ENCODE data around the gene GABRG3.

GABRG3 gene

DNA sequence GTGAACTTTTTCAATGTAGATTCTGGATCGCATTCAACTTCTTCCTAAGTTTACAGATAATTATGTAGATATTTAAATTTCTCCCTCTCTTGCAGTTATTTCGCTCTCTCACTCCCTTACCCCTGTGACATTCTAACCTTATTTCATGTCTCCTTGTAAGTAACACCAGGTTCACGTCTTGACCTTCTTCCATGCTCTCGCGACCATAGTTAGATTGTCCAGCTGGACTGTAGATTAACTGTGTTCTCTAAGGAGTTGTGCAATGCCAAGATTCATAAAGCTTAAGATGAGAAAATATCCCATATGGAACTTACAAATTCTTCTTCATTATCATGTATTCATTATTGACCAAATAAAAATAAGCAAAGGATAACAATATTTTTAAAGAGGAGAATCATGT is 430.5 kb downstream of the GABRG3 start:
- no peak for TF ChIP-seq GABPA (IDR thresholded peaks at IDR 0.05; ENCODE audit: low read depth)
- no peak for TF ChIP-seq SPI1 (IDR thresholded peaks at IDR 0.05; ENCODE audit: borderline replicate concordance, low read depth)
- TF ChIP-seq, protein P1, sequence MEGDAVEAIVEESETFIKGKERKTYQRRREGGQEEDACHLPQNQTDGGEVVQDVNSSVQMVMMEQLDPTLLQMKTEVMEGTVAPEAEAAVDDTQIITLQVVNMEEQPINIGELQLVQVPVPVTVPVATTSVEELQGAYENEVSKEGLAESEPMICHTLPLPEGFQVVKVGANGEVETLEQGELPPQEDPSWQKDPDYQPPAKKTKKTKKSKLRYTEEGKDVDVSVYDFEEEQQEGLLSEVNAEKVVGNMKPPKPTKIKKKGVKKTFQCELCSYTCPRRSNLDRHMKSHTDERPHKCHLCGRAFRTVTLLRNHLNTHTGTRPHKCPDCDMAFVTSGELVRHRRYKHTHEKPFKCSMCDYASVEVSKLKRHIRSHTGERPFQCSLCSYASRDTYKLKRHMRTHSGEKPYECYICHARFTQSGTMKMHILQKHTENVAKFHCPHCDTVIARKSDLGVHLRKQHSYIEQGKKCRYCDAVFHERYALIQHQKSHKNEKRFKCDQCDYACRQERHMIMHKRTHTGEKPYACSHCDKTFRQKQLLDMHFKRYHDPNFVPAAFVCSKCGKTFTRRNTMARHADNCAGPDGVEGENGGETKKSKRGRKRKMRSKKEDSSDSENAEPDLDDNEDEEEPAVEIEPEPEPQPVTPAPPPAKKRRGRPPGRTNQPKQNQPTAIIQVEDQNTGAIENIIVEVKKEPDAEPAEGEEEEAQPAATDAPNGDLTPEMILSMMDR (IDR thresholded peaks at IDR 0.05; ENCODE audit: insufficient read depth, low read length), result no peak
- TF ChIP-seq REST (IDR thresholded peaks at IDR 0.05; ENCODE audit: insufficient replicate concordance, low read depth), result no peak
- no peak for TF ChIP-seq POLR2AphosphoS5 (IDR thresholded peaks at IDR 0.05; ENCODE audit: low read depth)
- Histone ChIP-seq H3K4me3 (replicated peaks; ENCODE audit: insufficient read depth, low read length) (no peak overlapping the region), H3K27ac (replicated peaks) (no peak overlapping the region), H3K27me3 (ENCODE audit: insufficient read depth, poor library complexity, severe bottlenecking) (no peaks in the 10 kb centered on the region)
- no peak for DNase-seq (ENCODE audit: low read depth in 1 of 2, low spot score in 1 of 2)

- TF ChIP-seq GABPA (IDR thresholded peaks at IDR 0.05; ENCODE audit: low read depth) (no peak), REST (IDR thresholded peaks at IDR 0.05; ENCODE audit: insufficient replicate concordance, low read depth) (no peak), POLR2AphosphoS5 (IDR thresholded peaks at IDR 0.05; ENCODE audit: low read depth) (no peak), SPI1 (IDR thresholded peaks at IDR 0.05; ENCODE audit: borderline replicate concordance, low read depth) (no peak)
- TF ChIP-seq, protein P1 (IDR thresholded peaks at IDR 0.05; ENCODE audit: insufficient read depth, low read length), result no peak
- no peak overlapping the region for H3K27ac ChIP-seq (replicated peaks)
- no peaks in the 10 kb centered on the region for H3K27me3 ChIP-seq (ENCODE audit: insufficient read depth, poor library complexity, severe bottlenecking)
- no peak for DNase-seq (ENCODE audit: low read depth in 1 of 2, low spot score in 1 of 2)
- H3K4me3 ChIP-seq (replicated peaks; ENCODE audit: insufficient read depth, low read length), result no peak overlapping the region
Measured at GRCh38 chr15:27408428-27408827, 437.4 kb downstream of the GABRG3 start.

- H3K27ac ChIP-seq (replicated peaks), result no peak overlapping the region
- H3K4me3 ChIP-seq (replicated peaks; ENCODE audit: insufficient read depth, low read length), result no peak overlapping the region
- TF ChIP-seq REST (IDR thresholded peaks at IDR 0.05; ENCODE audit: insufficient replicate concordance, low read depth), result no peak
- no peak for TF ChIP-seq POLR2AphosphoS5 (IDR thresholded peaks at IDR 0.05; ENCODE audit: low read depth)
- TF ChIP-seq GABPA (IDR thresholded peaks at IDR 0.05; ENCODE audit: low read depth), result no peak
- TF ChIP-seq SPI1 (IDR thresholded peaks at IDR 0.05; ENCODE audit: borderline replicate concordance, low read depth), result no peak
- TF ChIP-seq, protein P1 (IDR thresholded peaks at IDR 0.05; ENCODE audit: insufficient read depth, low read length), result no peak
- H3K27me3 ChIP-seq (ENCODE audit: insufficient read depth, poor library complexity, severe bottlenecking), result no peaks in the 10 kb centered on the region
- no peak for DNase-seq (ENCODE audit: low read depth in 1 of 2, low spot score in 1 of 2)
Measured at GRCh38 chr15:27410996-27411605, 440.1 kb downstream of the GABRG3 start.

Measured in HL-60 (cell line).